ENCODE measurements around the gene CCZ1B.
A peak's percentile ranks its signal among the peaks of the same experiment; 100 is the strongest.
"Not testable (repeated sequence)": the region's sequence is repeated elsewhere in the genome, so short reads cannot be mapped to it uniquely, and the experiment has no call there.

Gene CCZ1B

GRCh38 chr7:6826151-6826550 is at the start of gene CCZ1B:
CCZ1B (minus strand) TSS chr7:6826275; CDS start chr7:6826197, 78 bp downstream.
- DNase-seq (ENCODE audit: low spot score), result peak; percentile 75
- peak within 1 kb of the TSS; percentile 72 for H3K4me3 ChIP-seq
- peak within 1 kb of the TSS; percentile 6 to 67 for H3K27ac ChIP-seq

GRCh38 chr7:6875022-6875421 is 48.9 kb upstream of the CCZ1B start:
- not testable (repeated sequence) for H3K4me3 ChIP-seq; DNase-seq (ENCODE audit: low spot score); H3K27ac ChIP-seq

- not testable (repeated sequence) for DNase-seq (ENCODE audit: low spot score); H3K27ac ChIP-seq; H3K4me3 ChIP-seq
Observed at GRCh38 chr7:6872246-6872945, 46.3 kb upstream of the CCZ1B start.

GRCh38 chr7:6871421-6872144 is 45.5 kb upstream of the CCZ1B start:
- not testable (repeated sequence) for DNase-seq (ENCODE audit: low spot score); H3K4me3 ChIP-seq; H3K27ac ChIP-seq

DNA sequence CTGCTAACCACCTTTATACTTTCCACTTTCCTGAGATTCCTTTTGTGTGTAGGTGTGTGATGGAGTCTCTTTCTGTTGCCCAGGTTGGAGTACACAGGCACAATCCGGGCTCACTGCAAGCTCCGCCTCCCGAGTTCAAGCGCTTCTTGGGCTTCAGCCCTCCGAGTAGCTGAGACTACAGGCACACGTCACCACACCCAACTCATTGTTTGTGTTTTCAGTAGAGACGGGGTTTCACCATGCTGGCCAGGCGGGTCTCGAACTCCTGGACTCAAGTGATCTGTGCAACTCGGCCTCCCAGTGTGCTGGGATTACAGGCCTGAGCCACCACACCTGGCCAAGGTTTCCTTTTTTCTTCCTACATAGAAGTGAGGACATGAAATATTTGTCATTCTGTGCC is 38.7 kb upstream of the CCZ1B start:
- H3K4me3 ChIP-seq; DNase-seq (ENCODE audit: low spot score); H3K27ac ChIP-seq: not testable (repeated sequence)

DNA sequence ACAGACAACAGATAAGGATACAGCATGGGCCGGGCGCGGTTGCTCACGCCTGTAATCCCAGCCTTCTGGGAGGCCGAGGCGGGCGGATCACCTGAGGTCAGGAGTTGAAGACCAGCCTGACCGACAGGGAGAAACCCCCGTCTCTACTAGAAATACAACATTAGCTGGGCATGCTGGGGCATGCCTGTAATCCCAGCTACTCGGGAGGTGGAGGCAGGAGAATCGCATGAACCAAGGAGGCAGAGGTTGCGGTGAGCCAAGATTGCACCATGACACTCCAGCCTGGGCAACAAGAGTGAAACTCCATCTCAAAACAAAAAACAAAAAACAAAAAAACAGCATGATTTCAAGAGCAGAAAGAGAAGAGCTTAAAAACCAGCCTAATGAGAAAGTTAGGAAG is 38.1 kb upstream of the CCZ1B start:
- H3K4me3 ChIP-seq; DNase-seq (ENCODE audit: low spot score); H3K27ac ChIP-seq: not testable (repeated sequence)

GRCh38 chr7:6862876-6863275 is 36.8 kb upstream of the CCZ1B start:
- H3K27ac ChIP-seq; DNase-seq (ENCODE audit: low spot score); H3K4me3 ChIP-seq: not testable (repeated sequence)

DNA sequence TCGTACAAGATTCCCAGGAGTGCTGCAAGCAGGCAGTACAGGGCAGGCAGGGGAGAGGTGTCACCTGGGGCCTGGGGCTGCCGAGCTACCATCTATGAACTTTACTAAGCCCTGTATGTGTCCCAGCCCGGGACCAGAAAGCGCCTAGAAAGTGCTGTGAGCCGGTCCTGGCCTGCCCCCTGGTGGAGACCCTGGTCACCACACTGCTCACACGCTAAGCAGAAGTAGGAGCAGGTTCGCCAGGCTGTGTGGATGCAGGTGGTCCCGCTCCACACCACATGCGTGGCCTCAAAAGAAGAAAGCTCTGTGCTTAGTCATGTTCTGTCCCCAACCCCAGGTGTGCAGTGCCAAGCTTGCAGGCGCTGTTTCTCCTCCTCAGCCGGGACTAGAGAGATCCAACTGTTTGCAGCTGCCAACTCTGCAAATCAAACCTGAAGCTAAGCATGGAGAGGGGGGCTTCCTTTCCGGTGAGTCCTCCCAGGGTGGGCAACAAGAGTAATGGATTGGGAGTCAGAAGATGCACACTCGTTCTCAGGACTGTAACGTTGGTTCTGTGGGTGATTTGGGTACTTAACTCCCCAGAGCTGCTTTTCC is 31.7 kb upstream of the CCZ1B start:
- H3K27ac ChIP-seq; DNase-seq (ENCODE audit: low spot score); H3K4me3 ChIP-seq: not testable (repeated sequence)
- TF ChIP-seq, protein P1, sequence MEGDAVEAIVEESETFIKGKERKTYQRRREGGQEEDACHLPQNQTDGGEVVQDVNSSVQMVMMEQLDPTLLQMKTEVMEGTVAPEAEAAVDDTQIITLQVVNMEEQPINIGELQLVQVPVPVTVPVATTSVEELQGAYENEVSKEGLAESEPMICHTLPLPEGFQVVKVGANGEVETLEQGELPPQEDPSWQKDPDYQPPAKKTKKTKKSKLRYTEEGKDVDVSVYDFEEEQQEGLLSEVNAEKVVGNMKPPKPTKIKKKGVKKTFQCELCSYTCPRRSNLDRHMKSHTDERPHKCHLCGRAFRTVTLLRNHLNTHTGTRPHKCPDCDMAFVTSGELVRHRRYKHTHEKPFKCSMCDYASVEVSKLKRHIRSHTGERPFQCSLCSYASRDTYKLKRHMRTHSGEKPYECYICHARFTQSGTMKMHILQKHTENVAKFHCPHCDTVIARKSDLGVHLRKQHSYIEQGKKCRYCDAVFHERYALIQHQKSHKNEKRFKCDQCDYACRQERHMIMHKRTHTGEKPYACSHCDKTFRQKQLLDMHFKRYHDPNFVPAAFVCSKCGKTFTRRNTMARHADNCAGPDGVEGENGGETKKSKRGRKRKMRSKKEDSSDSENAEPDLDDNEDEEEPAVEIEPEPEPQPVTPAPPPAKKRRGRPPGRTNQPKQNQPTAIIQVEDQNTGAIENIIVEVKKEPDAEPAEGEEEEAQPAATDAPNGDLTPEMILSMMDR (IDR thresholded peaks at IDR 0.05), result peak; percentile 53

GRCh38 chr7:6855563-6856131 is 29.6 kb upstream of the CCZ1B start:
- not testable (repeated sequence) for H3K27ac ChIP-seq; DNase-seq (ENCODE audit: low spot score)
- peak overlapping the region; percentile 62 for H3K4me3 ChIP-seq

DNA sequence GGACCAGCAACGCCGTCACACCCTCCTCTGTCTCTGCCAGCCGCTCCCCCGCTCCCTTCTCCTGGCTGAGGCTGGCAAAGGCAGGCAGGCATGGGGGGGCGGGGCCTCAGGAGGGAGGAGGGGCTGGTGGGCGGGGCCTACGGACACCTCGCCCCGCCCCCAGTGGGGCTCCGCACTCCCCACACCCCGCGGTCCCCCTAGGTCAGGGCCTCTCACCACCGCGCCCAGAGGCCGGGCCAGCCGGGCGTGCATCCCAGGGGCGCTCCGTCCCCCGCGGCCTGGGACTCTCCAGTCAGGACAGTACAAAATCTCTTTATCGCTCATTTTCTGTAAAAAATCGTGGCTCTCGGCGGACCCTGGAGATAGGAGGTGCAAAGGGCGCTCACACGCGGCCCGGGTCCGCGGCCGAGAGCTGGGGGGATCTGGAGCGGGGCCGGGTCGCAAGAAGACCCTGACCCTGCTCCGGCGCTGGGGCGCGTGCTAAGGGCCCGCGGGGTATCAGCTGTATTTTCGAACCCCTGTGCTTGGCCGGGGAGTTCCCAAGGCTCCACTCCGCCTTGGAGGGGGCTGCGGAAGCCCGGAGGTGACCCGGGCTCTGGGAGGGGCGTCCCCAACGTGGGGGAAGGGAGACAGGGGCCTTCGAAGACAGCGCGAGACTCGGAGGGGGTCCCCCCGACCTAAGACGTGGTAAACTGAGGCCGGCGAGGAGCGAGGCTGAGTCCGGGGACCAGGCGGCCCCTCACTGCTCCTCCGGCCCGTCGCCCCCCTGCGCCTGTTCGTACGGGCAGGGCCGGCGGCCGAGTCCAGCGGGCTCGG is 28.9 kb upstream of the CCZ1B start:
- not testable (repeated sequence) for H3K27ac ChIP-seq; DNase-seq (ENCODE audit: low spot score)
- H3K4me3 ChIP-seq, result peak overlapping the region; percentile 62

DNA sequence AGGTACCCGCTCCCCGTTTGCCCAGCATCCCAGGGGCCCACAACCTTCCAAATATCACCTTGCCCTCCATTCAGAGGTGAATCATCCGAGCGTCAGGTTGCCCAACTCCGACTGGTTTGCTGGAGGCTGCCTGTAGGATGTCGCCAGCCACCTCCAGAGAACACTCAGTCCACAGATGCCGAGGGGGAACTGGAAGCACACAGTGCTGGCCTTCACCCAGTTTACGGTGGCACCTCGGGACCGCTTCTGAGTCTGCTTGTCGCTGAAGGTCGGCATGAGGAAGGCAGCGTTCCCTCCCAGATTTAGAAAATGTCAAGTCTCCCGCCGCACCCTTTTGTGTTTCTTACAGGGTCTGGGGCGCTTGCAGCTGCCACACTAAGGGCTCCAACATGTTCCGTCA is 27.6 kb upstream of the CCZ1B start:
- DNase-seq (ENCODE audit: low spot score); H3K27ac ChIP-seq; H3K4me3 ChIP-seq: not testable (repeated sequence)

DNA sequence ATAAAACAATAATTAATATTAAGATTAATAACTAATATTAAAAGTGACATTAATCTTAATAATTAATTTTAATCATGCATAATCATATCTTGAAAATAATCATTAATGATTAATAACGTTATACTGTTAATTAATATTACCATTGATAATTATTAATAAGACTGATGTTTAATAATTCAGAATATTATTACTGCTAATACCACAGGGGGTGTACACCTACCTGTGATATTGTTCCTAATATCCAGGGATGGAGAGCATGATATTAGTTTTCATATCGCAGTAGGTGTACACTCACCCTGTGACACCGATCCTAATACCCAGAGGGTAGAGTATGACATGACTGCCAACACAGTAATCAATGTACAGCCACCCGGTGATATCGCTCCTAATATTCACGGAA is 23.1 kb upstream of the CCZ1B start:
- H3K4me3 ChIP-seq; H3K27ac ChIP-seq; DNase-seq (ENCODE audit: low spot score): not testable (repeated sequence)

GRCh38 chr7:6847751-6848150 is 21.7 kb upstream of the CCZ1B start:
- H3K27ac ChIP-seq; DNase-seq (ENCODE audit: low spot score); H3K4me3 ChIP-seq: not testable (repeated sequence)

- H3K27ac ChIP-seq; DNase-seq (ENCODE audit: low spot score); H3K4me3 ChIP-seq: not testable (repeated sequence)
Observed at GRCh38 chr7:6845971-6846449, 19.9 kb upstream of the CCZ1B start.

- H3K4me3 ChIP-seq; H3K27ac ChIP-seq; DNase-seq (ENCODE audit: low spot score): not testable (repeated sequence)
Observed at GRCh38 chr7:6843654-6844053, 17.6 kb upstream of the CCZ1B start.

DNA sequence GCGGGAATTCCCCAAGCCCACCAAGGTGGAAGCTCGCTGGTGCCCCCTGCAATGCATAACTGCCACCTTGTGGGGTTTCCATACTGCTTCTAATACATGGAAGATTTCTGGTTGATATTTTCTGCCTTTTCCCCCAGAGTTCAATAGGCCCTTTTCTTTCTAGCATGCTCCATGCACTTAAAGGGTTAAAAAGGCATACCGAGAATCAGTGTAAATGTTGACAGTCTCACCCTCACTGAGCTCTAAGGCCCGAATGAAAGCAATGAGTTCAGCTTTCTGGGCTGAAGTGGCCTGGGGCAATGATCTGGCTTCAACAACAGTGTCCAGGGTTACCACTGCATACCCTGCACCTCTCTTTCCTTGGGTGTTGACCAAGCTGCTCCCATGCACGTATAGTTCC is 17.0 kb upstream of the CCZ1B start:
- H3K4me3 ChIP-seq; DNase-seq (ENCODE audit: low spot score); H3K27ac ChIP-seq: not testable (repeated sequence)

- not testable (repeated sequence) for H3K27ac ChIP-seq; H3K4me3 ChIP-seq; DNase-seq (ENCODE audit: low spot score)
Observed at GRCh38 chr7:6842278-6842921, 16.3 kb upstream of the CCZ1B start.
